Transverse colon (tissue), 4 donors: ENCODE data around the gene TOM1L2. TPM values are rescaled to one million over a fixed set of nuclear protein-coding genes. Genes with fewer than 3 reads are reported as not detected.

Source experiments
- DNase-seq: peaks from one replicate; pipeline ENCODE4 v3.0.0-alpha.2; 2019
- H3K27ac ChIP-seq, 4 donors: fragments of 200-600 bp; sonication (generic); 2 replicates each; pipeline ENCODE4 v1.5.1; 2016 to 2018; ENCODE audit warnings: inconsistent platforms in 4 of 4
- H3K27me3 ChIP-seq: fragments of 200-600 bp; sonication (generic); 2 replicates; pipeline ENCODE4 v1.5.1; 2017; ENCODE audit warnings: inconsistent platforms
- H3K36me3 ChIP-seq, 4 donors: fragments of 200-600 bp; sonication (generic); 2 replicates each; pipeline ENCODE4 v1.5.1; 2017 to 2019; ENCODE audit warnings: inconsistent platforms in 4 of 4
- H3K4me1 ChIP-seq, 4 donors: fragments of 200-600 bp; sonication (generic); 2 replicates each; pipeline ENCODE4 v1.5.1; 2017 to 2020; ENCODE audit warnings: inconsistent platforms in 4 of 4
- H3K4me3 ChIP-seq, 4 donors: fragments of 200-600 bp; sonication (generic); 1 replicate in 1 of 4; 2 replicates in 3 of 4; pipeline versions ENCODE4 v1.5.1 to v1.6.1; 2017 to 2019; ENCODE audit warnings: inconsistent platforms in 4 of 4
- H3K9me3 ChIP-seq, 2 donors: fragments of 200-600 bp; sonication (generic); 2 replicates each; pipeline ENCODE4 v1.5.1; 2017 to 2019; ENCODE audit warnings: inconsistent platforms in 2 of 2
- CTCF ChIP-seq, 5 experiments: fragments of 200-600 bp in 3 of 5; fragments of 450-650 bp in 2 of 5; sonication (generic) in 3 of 5; IDR thresholded peaks; 1 replicate in 2 of 5; 2 replicates in 3 of 5; pipeline ENCODE4 v1.5.1; 2016 to 2017; ENCODE audit warnings: antibody characterized with exemption in 5 of 5, inconsistent platforms in 3 of 5, mild to moderate bottlenecking in 2 of 5, moderate library complexity in 1 of 5
- EP300 ChIP-seq: sonication (generic); formaldehyde crosslinking; IDR thresholded peaks from one replicate; pipeline ENCODE4 v1.6.1; 2017; ENCODE audit warnings: antibody characterized with exemption, low read depth
- POLR2A ChIP-seq: fragments of 450-650 bp; IDR thresholded peaks from one replicate; pipeline ENCODE4 v1.6.1; 2016; ENCODE audit warnings: antibody characterized with exemption, mild to moderate bottlenecking, moderate library complexity
- POLR2AphosphoS5 ChIP-seq, 3 donors: sonication (generic); formaldehyde crosslinking; IDR thresholded peaks; one replicate each; pipeline ENCODE4 v1.6.1; 2016; ENCODE audit warnings: antibody characterized with exemption in 3 of 3
- WGBS, 2 donors: methylation state at CpG; one replicate each; pipeline ENCODE4 v1.1.5; 2018; ENCODE audit warnings: low coverage in 1 of 2; 5-methylcytosine and 5-hydroxymethylcytosine counted together
- in situ Hi-C, 4 donors: fragments of 200-750 bp; cut with MboI; loops; one replicate each; pipeline versions ENCODE4 v1.15.0 to v1.15.1; 2017; ENCODE audit warnings: low sequenced_read_pairs in 3 of 4, low pct_ligation_motif_present in 1 of 4, low pct_unique_long_range_greater_than_20kb in 1 of 4
- intact Hi-C: fragments of 100-400 bp; cut with DNase I; formaldehyde crosslinking; loops from one replicate; pipeline ENCODE4 v1.15.1; 2023; ENCODE audit warnings: low total_unique reads
- total RNA-seq, 4 donors: library from RNA; depleted of rRNA; stranded (reverse); fragments of >200 nt; gene quantifications; one replicate each; pipeline ENCODE4 v1.1.0, GENCODE V29; 2016

The TOM1L2 gene
- total RNA-seq, 4 donors from 2014 or later = 65.9 to 178 (median 97.7) TPM

- in situ Hi-C loops (loop anchor here in 2 of 4 donors (25.0 kb wide), 1 partner anchor 111 kb away; the partner anchor contains the start of gene RAI1 (in 2 of the 2)), intact Hi-C loops (no loop called here)
- Histone ChIP-seq H3K9me3 (no peaks in the 10 kb centered on the region), H3K4me3 (no peak overlapping the region), H3K36me3 (no peaks in the 10 kb centered on the region), H3K4me1 (peaks cover 1 to 4% (median 3%) of the 10 kb centered on the region in 4 donors), H3K27ac (no peak overlapping the region), H3K27me3 (no peaks in the 10 kb centered on the region)
- 92% methylated on average over 25 of the region's 25 CpGs; no CpG with 5 or more reads in 1 of the 2 donors for WGBS, 2 donors
- TF ChIP-seq POLR2AphosphoS5 (IDR thresholded peaks at IDR 0.05) = no peak
- TF ChIP-seq EP300 = no peak
- TF ChIP-seq CTCF (IDR thresholded peaks at IDR 0.05) = no peak
- no peak for TF ChIP-seq POLR2A
- no peak for DNase-seq
Observed at GRCh38 chr17:17798010-17798556, 174.1 kb downstream of the TOM1L2 start.

GRCh38 chr17:17797119-17797809 is 174.9 kb downstream of the TOM1L2 start:
- no peak for DNase-seq
- Histone ChIP-seq H3K4me3 (no peak overlapping the region), H3K27me3 (no peaks in the 10 kb centered on the region), H3K27ac (no peak overlapping the region), H3K36me3 (no peaks in the 10 kb centered on the region), H3K4me1 (peaks cover 8 to 13% (median 12%) of the 10 kb centered on the region in 4 donors), H3K9me3 (no peaks in the 10 kb centered on the region)
- intact Hi-C loops = no loop called here
- 95% methylated on average over 30 of the region's 30 CpGs; no CpG with 5 or more reads in 1 of the 2 donors for WGBS, 2 donors
- TF ChIP-seq POLR2A (no peak), POLR2AphosphoS5 (IDR thresholded peaks at IDR 0.05) (no peak), CTCF (IDR thresholded peaks at IDR 0.05) (no peak), EP300 (no peak)
- in situ Hi-C loops = loop anchor here in 2 of 4 donors (25.0 kb wide), 1 partner anchor 110 kb away; the partner anchor contains the start of gene RAI1 (in 2 of the 2)

GRCh38 chr17:17796787-17797061 is 175.5 kb downstream of the TOM1L2 start:
- no peak overlapping the region for H3K27ac ChIP-seq
- no peak for DNase-seq
- no peaks in the 10 kb centered on the region for H3K27me3 ChIP-seq
- no peaks in the 10 kb centered on the region for H3K9me3 ChIP-seq
- 98% methylated on average over 13 of the region's 13 CpGs; no CpG with 5 or more reads in 1 of the 2 donors for WGBS, 2 donors
- intact Hi-C loops (no loop called here), in situ Hi-C loops (loop anchor here in 2 of 4 donors (25.0 kb wide), 1 partner anchor 109 kb away; the partner anchor contains the start of gene RAI1 (in 2 of the 2))
- TF ChIP-seq EP300 (no peak), CTCF (IDR thresholded peaks at IDR 0.05) (no peak), POLR2A (no peak), POLR2AphosphoS5 (IDR thresholded peaks at IDR 0.05) (no peak)
- H3K4me1 ChIP-seq = peaks cover 13 to 18% (median 15%) of the 10 kb centered on the region in 4 donors
- no peak overlapping the region for H3K4me3 ChIP-seq
- H3K36me3 ChIP-seq = no peaks in the 10 kb centered on the region

- 93 to 100% methylated on average over 3 to 35 of the region's 40 CpGs for WGBS, 2 donors
- H3K36me3 ChIP-seq = no peaks in the 10 kb centered on the region
- intact Hi-C loops = no loop called here
- in situ Hi-C loops = loop anchor here in 2 of 4 donors (25.0 kb wide), 1 partner anchor 109 kb away; the partner anchor contains the start of gene RAI1 (in 2 of the 2)
- peaks cover 13 to 24% (median 17%) of the 10 kb centered on the region in 4 donors for H3K4me1 ChIP-seq
- H3K4me3 ChIP-seq = no peak overlapping the region
- DNase-seq = no peak
- H3K9me3 ChIP-seq = no peaks in the 10 kb centered on the region
- TF ChIP-seq POLR2A = no peak
- TF ChIP-seq EP300 = no peak
- H3K27me3 ChIP-seq = no peaks in the 10 kb centered on the region
- H3K27ac ChIP-seq = no peak overlapping the region
Observed at GRCh38 chr17:17795946-17796786, 176.0 kb downstream of the TOM1L2 start.
